ENCODE results near the gene ARFGAP3.
"Not testable (repeated sequence)": the region's sequence is repeated elsewhere in the genome, so short reads cannot be mapped to it uniquely, and the experiment has no call there.

Gene ARFGAP3

GRCh38 chr22:42768385-42769035 is 88.6 kb downstream of the ARFGAP3 start:
- Histone ChIP-seq H3K27me3 (ENCODE audit: control insufficient read depth, insufficient read depth, low read length) (no peaks in the 10 kb centered on the region), H3K4me1 (ENCODE audit: control insufficient read depth, insufficient read depth, low read length) (peaks cover 19% of the 10 kb centered on the region), H3K36me3 (ENCODE audit: insufficient read depth, low read length) (no peaks in the 10 kb centered on the region), H3K4me3 (ENCODE audit: low read length) (no peak overlapping the region), H3K4me2 (ENCODE audit: low read length) (no peak overlapping the region), H3K9me3 (replicated peaks; ENCODE audit: low read length) (no peaks in the 10 kb centered on the region), H3K9ac (ENCODE audit: low read depth, low read length) (no peak overlapping the region)

DNA sequence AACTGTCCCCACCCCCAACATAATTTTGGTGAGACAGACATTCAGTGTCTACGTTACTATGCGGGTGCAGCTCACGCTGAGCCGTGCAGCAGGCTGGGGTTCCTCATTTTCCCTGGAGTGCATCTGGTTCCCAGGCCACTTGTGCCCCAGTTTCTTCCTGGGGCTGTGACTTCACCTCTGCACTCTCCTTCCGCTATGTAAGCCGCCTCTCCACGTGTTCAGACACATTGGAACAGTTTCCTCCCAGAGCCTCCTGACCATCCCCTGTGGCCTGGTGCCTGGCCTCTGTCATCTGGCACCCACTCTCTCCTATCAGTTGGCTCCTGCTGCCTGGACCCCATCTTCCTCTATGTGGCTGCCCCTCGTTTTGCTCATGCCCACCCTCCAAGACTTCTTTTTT is 90.2 kb downstream of the ARFGAP3 start:
- no peak overlapping the region for H3K9ac ChIP-seq (ENCODE audit: low read depth, low read length)
- H3K27me3 ChIP-seq (ENCODE audit: control insufficient read depth, insufficient read depth, low read length), result no peaks in the 10 kb centered on the region
- H3K4me2 ChIP-seq (ENCODE audit: low read length), result no peak overlapping the region
- no peaks in the 10 kb centered on the region for H3K36me3 ChIP-seq (ENCODE audit: insufficient read depth, low read length)
- no peaks in the 10 kb centered on the region for H3K9me3 ChIP-seq (replicated peaks; ENCODE audit: low read length)
- H3K4me3 ChIP-seq (ENCODE audit: low read length), result no peak overlapping the region
- H3K4me1 ChIP-seq (ENCODE audit: control insufficient read depth, insufficient read depth, low read length), result peaks cover 15% of the 10 kb centered on the region

- H3K4me2 ChIP-seq (ENCODE audit: low read length), result no peak overlapping the region
These were observed 92.1 kb downstream of the ARFGAP3 start for GRCh38 chr22:42764895-42765363.

GRCh38 chr22:42763965-42764480 is 93.0 kb downstream of the ARFGAP3 start:
- Histone ChIP-seq H3K4me1 (ENCODE audit: control insufficient read depth, insufficient read depth, low read length) (peaks cover 9% of the 10 kb centered on the region), H3K9ac (ENCODE audit: low read depth, low read length) (no peak overlapping the region), H3K36me3 (ENCODE audit: insufficient read depth, low read length) (no peaks in the 10 kb centered on the region), H3K9me3 (replicated peaks; ENCODE audit: low read length) (no peaks in the 10 kb centered on the region), H3K4me3 (ENCODE audit: low read length) (no peak overlapping the region), H3K4me2 (ENCODE audit: low read length) (no peak overlapping the region), H3K27me3 (ENCODE audit: control insufficient read depth, insufficient read depth, low read length) (no peaks in the 10 kb centered on the region)

More at GRCh38 chr22:42764895-42765363, 92.1 kb downstream of the ARFGAP3 start:
- H3K4me3 ChIP-seq (ENCODE audit: low read length), result no peak overlapping the region
- H3K36me3 ChIP-seq (ENCODE audit: insufficient read depth, low read length), result no peaks in the 10 kb centered on the region
- no peak overlapping the region for H3K9ac ChIP-seq (ENCODE audit: low read depth, low read length)
- H3K27me3 ChIP-seq (ENCODE audit: control insufficient read depth, insufficient read depth, low read length), result no peaks in the 10 kb centered on the region
- no peaks in the 10 kb centered on the region for H3K9me3 ChIP-seq (replicated peaks; ENCODE audit: low read length)
- peaks cover 9% of the 10 kb centered on the region for H3K4me1 ChIP-seq (ENCODE audit: control insufficient read depth, insufficient read depth, low read length)

- no peak overlapping the region for H3K4me3 ChIP-seq (ENCODE audit: low read length)
- no peaks in the 10 kb centered on the region for H3K36me3 ChIP-seq (ENCODE audit: insufficient read depth, low read length)
- H3K9me3 ChIP-seq (replicated peaks; ENCODE audit: low read length), result no peaks in the 10 kb centered on the region
- peaks cover 21% of the 10 kb centered on the region for H3K4me1 ChIP-seq (ENCODE audit: control insufficient read depth, insufficient read depth, low read length)
- no peaks in the 10 kb centered on the region for H3K27me3 ChIP-seq (ENCODE audit: control insufficient read depth, insufficient read depth, low read length)
- no peak overlapping the region for H3K9ac ChIP-seq (ENCODE audit: low read depth, low read length)
- H3K4me2 ChIP-seq (ENCODE audit: low read length), result no peak overlapping the region
These were observed 96.1 kb downstream of the ARFGAP3 start for GRCh38 chr22:42760806-42761565.

DNA sequence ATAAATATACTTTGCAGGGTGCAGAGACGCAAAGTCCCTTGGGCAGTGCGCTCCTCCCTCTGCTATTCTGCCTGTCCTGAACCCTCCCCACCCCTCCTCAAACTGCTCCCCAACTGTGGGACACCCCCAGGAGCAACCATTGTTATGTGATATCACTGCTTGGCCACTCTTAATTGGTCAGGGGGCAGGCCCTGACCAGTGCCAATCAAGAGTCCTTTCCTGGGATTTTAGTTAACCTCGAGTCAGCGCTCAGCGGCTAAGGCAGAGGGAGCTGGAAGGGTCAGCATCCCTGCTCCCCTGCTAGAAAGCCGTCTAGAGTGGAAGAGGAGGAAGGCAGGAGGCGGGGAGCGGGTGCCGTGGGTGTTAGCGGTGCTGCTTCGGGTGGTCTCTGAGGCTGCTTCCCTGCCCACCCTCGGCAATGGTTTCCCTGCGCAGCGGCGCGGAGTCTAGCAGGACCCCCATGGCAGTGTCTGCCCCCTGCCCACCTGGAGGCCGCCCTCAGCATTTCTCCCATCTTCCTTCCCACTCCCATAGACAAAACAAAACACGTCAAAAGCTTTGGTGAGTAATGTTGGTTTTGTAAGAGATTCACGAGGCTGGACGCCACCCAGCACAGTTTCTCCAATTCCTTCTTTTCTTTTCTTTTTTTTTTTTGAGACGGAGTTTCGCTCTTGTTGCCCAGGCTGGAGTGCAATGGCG is 98.0 kb downstream of the ARFGAP3 start:
- H3K4me2 ChIP-seq (ENCODE audit: low read length), result no peak overlapping the region
- peaks cover 34% of the 10 kb centered on the region for H3K4me1 ChIP-seq (ENCODE audit: control insufficient read depth, insufficient read depth, low read length)
- no peak overlapping the region for H3K9ac ChIP-seq (ENCODE audit: low read depth, low read length)
- H3K9me3 ChIP-seq (replicated peaks; ENCODE audit: low read length), result no peaks in the 10 kb centered on the region
- H3K36me3 ChIP-seq (ENCODE audit: insufficient read depth, low read length), result no peaks in the 10 kb centered on the region
- no peaks in the 10 kb centered on the region for H3K27me3 ChIP-seq (ENCODE audit: control insufficient read depth, insufficient read depth, low read length)
- no peak overlapping the region for H3K4me3 ChIP-seq (ENCODE audit: low read length)

- not testable (repeated sequence) for H3K4me3 ChIP-seq (ENCODE audit: low read length); H3K36me3 ChIP-seq (ENCODE audit: insufficient read depth, low read length); H3K9me3 ChIP-seq (replicated peaks; ENCODE audit: low read length); H3K4me2 ChIP-seq (ENCODE audit: low read length); H3K27me3 ChIP-seq (ENCODE audit: control insufficient read depth, insufficient read depth, low read length); H3K9ac ChIP-seq (ENCODE audit: low read depth, low read length)
- peaks cover 55% of the 10 kb centered on the region for H3K4me1 ChIP-seq (ENCODE audit: control insufficient read depth, insufficient read depth, low read length)
These were observed 101.5 kb downstream of the ARFGAP3 start for GRCh38 chr22:42755553-42755952.

DNA sequence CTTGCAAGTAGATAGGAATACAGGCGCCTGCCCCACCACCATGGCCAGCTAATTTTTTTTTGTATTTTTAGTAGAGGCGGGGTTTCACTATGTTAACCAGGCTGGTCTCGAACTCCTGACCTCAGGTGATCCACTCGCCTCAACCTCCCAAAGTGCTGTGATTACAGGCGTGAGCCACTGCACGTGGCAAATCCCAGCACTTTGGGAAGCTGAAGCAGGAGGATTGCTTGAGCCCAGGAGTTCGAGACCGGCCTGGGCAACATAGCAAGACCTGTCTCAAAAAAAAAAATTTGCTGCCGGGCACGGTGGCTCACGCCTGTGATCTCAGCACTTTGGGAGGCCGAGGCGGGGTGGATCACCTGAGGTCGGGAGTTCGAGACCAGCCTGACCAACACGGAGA is 102.0 kb downstream of the ARFGAP3 start:
- H3K4me2 ChIP-seq (ENCODE audit: low read length); H3K36me3 ChIP-seq (ENCODE audit: insufficient read depth, low read length); H3K27me3 ChIP-seq (ENCODE audit: control insufficient read depth, insufficient read depth, low read length); H3K4me3 ChIP-seq (ENCODE audit: low read length); H3K9ac ChIP-seq (ENCODE audit: low read depth, low read length); H3K9me3 ChIP-seq (replicated peaks; ENCODE audit: low read length): not testable (repeated sequence)
- H3K4me1 ChIP-seq (ENCODE audit: control insufficient read depth, insufficient read depth, low read length), result peaks cover 55% of the 10 kb centered on the region

GRCh38 chr22:42754658-42755057 is 102.4 kb downstream of the ARFGAP3 start:
- no peaks in the 10 kb centered on the region for H3K9me3 ChIP-seq (replicated peaks; ENCODE audit: low read length)
- no peak overlapping the region for H3K9ac ChIP-seq (ENCODE audit: low read depth, low read length)
- H3K4me2 ChIP-seq (ENCODE audit: low read length), result no peak overlapping the region
- peaks cover 52% of the 10 kb centered on the region for H3K4me1 ChIP-seq (ENCODE audit: control insufficient read depth, insufficient read depth, low read length)
- H3K36me3 ChIP-seq (ENCODE audit: insufficient read depth, low read length), result no peaks in the 10 kb centered on the region
- H3K4me3 ChIP-seq (ENCODE audit: low read length), result no peak overlapping the region
- no peaks in the 10 kb centered on the region for H3K27me3 ChIP-seq (ENCODE audit: control insufficient read depth, insufficient read depth, low read length)

DNA sequence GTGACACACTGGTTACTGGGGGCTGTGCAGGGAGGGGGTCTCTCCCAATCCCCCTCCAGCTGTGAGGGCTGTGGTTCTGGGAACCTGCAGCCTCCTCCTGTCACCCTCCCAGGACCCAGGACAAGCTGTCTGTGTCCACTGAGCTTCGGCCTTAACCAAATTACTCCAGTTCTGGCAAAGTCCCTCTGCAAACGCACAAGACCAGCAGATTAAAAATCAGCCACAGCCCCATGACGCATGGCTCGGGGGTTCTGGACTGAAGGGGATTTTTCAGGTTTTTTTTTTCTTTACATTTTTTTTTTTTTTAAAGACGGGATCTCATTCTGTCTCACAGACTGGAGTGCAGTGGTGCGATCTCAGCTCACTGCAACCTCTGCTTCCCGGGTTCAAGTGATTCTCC is 104.2 kb downstream of the ARFGAP3 start:
- no peaks in the 10 kb centered on the region for H3K9me3 ChIP-seq (replicated peaks; ENCODE audit: low read length)
- peaks cover 56% of the 10 kb centered on the region for H3K4me1 ChIP-seq (ENCODE audit: control insufficient read depth, insufficient read depth, low read length)
- H3K4me2 ChIP-seq (ENCODE audit: low read length), result no peak overlapping the region
- H3K4me3 ChIP-seq (ENCODE audit: low read length), result no peak overlapping the region
- no peaks in the 10 kb centered on the region for H3K36me3 ChIP-seq (ENCODE audit: insufficient read depth, low read length)
- H3K27me3 ChIP-seq (ENCODE audit: control insufficient read depth, insufficient read depth, low read length), result no peaks in the 10 kb centered on the region
- no peak overlapping the region for H3K9ac ChIP-seq (ENCODE audit: low read depth, low read length)

- H3K27me3 ChIP-seq (ENCODE audit: control insufficient read depth, insufficient read depth, low read length), result no peaks in the 10 kb centered on the region
- H3K9ac ChIP-seq (ENCODE audit: low read depth, low read length), result no peak overlapping the region
- H3K9me3 ChIP-seq (replicated peaks; ENCODE audit: low read length), result no peaks in the 10 kb centered on the region
- H3K4me2 ChIP-seq (ENCODE audit: low read length), result no peak overlapping the region
- peaks cover 57% of the 10 kb centered on the region for H3K4me1 ChIP-seq (ENCODE audit: control insufficient read depth, insufficient read depth, low read length)
- H3K4me3 ChIP-seq (ENCODE audit: low read length), result no peak overlapping the region
- no peaks in the 10 kb centered on the region for H3K36me3 ChIP-seq (ENCODE audit: insufficient read depth, low read length)
These were observed 104.8 kb downstream of the ARFGAP3 start for GRCh38 chr22:42752230-42752746.

Data from skeletal muscle satellite cell (primary cell).